ENCODE results near the gene RAB11FIP4.

Gene RAB11FIP4

GRCh38 chr17:31412511-31412910 lies 21.0 kb downstream of the RAB11FIP4 start:
- no peak for DNase-seq

- DNase-seq = no peak
Observed at GRCh38 chr17:31413081-31413799, 21.8 kb downstream of the RAB11FIP4 start.

GRCh38 chr17:31413874-31414549 lies 22.5 kb downstream of the RAB11FIP4 start:
- no peak for DNase-seq

DNA sequence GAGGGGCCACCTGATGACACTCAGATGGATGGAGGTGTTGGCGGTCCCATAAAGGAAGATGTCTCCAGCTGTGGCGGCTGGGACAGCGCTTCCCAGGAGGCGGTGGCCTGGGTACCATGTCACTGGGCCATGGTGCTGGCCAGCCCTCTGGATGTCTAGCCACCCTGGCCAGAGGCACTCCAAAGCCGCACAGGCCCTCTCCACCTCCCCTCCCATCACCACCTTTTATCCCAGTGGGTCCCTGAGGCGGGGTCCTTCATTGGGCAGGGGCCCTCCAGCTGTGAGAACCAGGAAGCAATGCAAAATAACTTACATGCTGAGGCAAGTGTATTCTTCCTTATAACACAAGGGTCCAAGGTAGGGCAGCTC lies 23.1 kb downstream of the RAB11FIP4 start:
- no peak for DNase-seq

DNA sequence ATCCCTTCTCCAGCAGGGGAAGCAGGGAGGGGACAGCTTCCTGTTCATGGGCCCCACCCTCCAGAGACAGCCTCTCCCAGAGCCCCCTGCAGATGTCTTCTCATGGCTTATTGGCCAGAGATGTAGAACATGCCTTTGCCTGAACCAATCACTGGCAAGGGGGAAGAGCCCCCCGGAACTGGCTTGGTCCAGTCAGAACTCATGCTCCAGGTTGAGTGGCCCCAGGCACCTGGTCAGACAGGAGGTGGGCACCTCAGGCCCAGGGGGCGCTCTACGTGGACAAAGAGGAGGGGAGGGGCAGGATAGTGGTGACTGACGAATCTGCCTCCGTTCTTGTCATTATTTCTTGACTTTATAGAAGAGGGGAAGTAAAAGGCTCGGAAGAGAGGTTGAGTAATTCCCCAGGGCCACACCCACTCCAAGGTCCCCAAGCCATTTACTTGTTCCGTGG lies 23.6 kb downstream of the RAB11FIP4 start:
- DNase-seq = no peak

GRCh38 chr17:31415640-31416502 lies 24.4 kb downstream of the RAB11FIP4 start:
- DNase-seq = no peak

GRCh38 chr17:31416503-31416923 lies 25.0 kb downstream of the RAB11FIP4 start:
- DNase-seq = no peak

GRCh38 chr17:31417051-31417792 lies 25.7 kb downstream of the RAB11FIP4 start:
- no peak for DNase-seq

DNA sequence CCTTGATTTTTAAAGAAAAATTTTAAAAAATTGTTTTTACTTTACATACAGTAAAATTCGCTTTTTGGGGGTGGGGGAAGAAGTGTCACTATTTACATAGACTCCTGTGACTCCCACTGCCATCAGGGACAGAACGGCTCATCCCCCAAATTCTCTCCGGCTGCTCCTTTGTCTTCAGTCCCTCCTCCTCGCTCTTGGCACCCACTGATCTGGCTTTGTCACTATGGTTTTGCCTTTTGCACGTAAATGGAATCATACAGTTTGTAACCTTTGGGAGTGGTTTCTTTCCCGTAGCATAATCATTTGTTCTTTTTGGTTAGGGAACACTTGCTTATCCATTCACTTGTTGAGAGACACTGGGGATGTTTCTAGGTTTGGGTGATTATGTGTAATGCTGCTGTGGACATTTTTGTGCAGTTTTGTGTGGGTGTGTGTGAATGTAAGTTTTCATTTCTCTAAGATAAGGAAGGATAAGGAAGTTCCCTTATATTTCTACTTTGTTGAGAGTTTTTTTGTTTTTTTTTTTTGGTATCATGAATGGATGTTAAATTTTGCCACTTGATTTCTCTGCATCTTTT lies 27.4 kb downstream of the RAB11FIP4 start:
- DNase-seq = no peak

DNA sequence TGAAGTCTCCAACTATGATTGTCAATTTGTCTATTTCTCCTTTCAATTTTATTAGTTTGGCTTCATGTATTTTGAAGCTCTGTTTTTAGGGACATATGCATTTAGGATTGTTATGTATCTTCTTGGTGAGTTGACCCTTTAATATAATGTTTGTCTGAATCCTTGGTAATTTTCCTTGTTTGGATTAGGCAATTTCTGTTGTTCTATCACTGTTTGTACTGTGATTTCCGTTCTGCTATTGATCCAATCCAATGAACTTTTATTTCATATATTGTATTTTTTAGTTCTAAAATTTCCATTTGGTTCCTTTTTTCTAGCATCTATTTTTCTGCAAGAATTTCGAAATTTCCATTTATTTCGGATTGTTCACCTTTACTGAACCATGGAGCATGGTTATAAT lies 31.0 kb downstream of the RAB11FIP4 start:
- no peak for DNase-seq

- no peak for DNase-seq
Observed at GRCh38 chr17:31424944-31425281, 33.4 kb downstream of the RAB11FIP4 start.

- DNase-seq = no peak
Observed at GRCh38 chr17:31425282-31426040, 34.0 kb downstream of the RAB11FIP4 start.

DNA sequence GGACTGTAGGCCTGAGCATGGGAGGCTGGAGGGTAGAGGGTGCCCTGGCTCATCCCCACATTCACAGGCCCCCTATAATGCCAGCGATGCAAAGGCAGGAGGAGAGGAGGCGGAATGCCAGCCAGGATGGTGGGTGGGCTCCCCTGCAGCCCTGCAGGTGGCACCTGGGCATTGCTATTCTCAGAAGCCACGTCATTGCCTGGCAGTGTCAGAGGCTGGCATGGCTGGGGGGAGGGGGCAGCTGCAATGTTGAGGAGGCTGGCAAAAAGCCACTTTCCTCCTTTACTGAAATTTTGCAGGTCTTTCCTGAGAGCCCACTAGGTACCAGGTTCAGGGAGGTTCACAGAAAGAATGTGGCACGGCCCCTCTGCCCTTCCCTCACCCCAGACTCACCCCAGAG lies 36.2 kb downstream of the RAB11FIP4 start:
- no peak for DNase-seq

- no peak for DNase-seq
Observed at GRCh38 chr17:31428111-31428510, 36.6 kb downstream of the RAB11FIP4 start.

- no peak for DNase-seq
Observed at GRCh38 chr17:31428512-31428911, 37.0 kb downstream of the RAB11FIP4 start.

GRCh38 chr17:31431098-31431851 lies 39.8 kb downstream of the RAB11FIP4 start:
- no peak for DNase-seq

- no peak for DNase-seq
Observed at GRCh38 chr17:31431852-31432658, 40.6 kb downstream of the RAB11FIP4 start.

- DNase-seq = peak; percentile 56
Observed at GRCh38 chr17:31433091-31433790, 41.8 kb downstream of the RAB11FIP4 start.

All from central memory CD4-positive, alpha-beta T cell (primary cell).